Esophagus squamous epithelium (tissue), 4 donors: ENCODE data around the gene EML2.

Experiments used
- POLR2A ChIP-seq, 4 donors: fragments of 450-650 bp; IDR thresholded peaks; one replicate each; pipeline ENCODE4 v1.6.1; 2017; ENCODE audit warnings: antibody characterized with exemption in 4 of 4, mild to moderate bottlenecking in 4 of 4, moderate library complexity in 3 of 4
- TF ChIP-seq, protein P1 (sequence below), 6 experiments: fragments of 450-650 bp in 4 of 6; fragments of 200-600 bp in 2 of 6; sonication (generic) in 2 of 6; IDR thresholded peaks; one replicate each; pipeline ENCODE4 v1.5.1; 2016 to 2019; ENCODE audit warnings: antibody characterized with exemption in 6 of 6, mild to moderate bottlenecking in 4 of 6, moderate library complexity in 4 of 6

DNA sequence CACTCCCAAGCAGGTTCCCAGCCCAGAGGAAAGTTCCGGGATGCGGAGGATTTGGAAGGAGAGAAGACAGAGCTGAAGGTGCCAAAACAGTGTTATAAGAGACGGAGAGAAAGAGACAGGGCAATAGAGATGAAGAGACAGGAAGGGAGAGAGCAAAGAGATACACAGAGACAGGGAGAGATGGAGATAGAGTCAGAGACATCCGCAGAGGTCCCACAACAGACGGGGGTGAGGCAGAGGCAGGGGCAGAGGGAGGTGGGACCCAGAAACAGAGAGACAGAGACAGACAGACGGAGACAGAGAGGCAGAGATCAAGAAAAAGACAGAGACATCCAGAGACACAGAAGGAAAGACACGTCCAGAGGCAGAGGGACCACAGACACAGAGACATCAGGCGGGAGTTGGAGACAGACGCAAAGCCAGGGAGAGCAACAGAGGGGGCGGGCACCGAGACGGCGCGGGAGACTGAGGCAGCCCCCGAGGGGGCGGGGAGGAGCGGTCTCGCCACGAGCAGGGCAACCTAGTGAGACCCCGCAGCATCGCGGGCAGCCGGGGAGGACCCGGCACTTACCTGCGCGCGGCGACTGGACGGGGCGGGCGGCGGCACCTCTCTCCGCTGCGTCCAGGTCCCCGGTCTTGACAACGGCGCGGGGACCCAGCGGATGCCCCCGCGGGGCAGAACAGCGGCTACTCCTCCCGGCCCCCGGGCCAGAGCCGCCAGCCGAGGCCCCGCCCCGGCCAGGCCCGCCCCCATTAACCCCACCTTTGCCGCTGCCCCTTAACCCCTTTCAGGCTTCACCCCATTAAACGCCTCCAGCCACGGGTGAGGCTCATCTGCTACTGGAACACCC, 37.4 kb downstream of the EML2 start, which contains the start of gene GPR4:
- TF ChIP-seq POLR2A (IDR thresholded peaks at IDR 0.05) = no peak
- TF ChIP-seq, protein P1, sequence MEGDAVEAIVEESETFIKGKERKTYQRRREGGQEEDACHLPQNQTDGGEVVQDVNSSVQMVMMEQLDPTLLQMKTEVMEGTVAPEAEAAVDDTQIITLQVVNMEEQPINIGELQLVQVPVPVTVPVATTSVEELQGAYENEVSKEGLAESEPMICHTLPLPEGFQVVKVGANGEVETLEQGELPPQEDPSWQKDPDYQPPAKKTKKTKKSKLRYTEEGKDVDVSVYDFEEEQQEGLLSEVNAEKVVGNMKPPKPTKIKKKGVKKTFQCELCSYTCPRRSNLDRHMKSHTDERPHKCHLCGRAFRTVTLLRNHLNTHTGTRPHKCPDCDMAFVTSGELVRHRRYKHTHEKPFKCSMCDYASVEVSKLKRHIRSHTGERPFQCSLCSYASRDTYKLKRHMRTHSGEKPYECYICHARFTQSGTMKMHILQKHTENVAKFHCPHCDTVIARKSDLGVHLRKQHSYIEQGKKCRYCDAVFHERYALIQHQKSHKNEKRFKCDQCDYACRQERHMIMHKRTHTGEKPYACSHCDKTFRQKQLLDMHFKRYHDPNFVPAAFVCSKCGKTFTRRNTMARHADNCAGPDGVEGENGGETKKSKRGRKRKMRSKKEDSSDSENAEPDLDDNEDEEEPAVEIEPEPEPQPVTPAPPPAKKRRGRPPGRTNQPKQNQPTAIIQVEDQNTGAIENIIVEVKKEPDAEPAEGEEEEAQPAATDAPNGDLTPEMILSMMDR (IDR thresholded peaks at IDR 0.05) = no peak
